ENCODE results near the gene PDE4D.
"Not testable (repeated sequence)": the region's sequence is repeated elsewhere in the genome, so short reads cannot be mapped to it uniquely, and the experiment has no call there.

The PDE4D gene

GRCh38 chr5:59458321-59458720 is 435.2 kb downstream of the PDE4D start:
- DNase-seq = no peak

- DNase-seq = no peak
Measured at GRCh38 chr5:59449905-59450644, 443.5 kb downstream of the PDE4D start.

- no peak for DNase-seq
Measured at GRCh38 chr5:59446356-59446755, 447.2 kb downstream of the PDE4D start.

DNA sequence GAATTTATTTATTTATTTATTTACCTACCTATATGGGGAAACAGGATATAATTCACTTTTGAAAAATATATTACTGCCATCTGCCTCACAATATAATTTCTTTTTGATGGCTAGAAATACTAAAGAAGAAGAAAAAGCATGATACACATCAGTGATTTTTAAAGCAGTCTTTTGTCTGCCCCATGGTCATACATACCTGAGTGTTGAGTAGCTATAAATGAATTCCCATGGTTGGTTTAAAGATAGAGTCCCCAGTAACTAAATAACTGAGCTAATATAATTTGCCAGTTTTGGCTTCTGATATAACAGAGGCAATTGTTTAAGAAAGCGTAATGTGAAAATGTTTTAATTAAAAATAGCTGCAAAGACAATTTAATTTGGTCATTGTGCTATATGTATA is 447.8 kb downstream of the PDE4D start:
- DNase-seq = no peak

DNA sequence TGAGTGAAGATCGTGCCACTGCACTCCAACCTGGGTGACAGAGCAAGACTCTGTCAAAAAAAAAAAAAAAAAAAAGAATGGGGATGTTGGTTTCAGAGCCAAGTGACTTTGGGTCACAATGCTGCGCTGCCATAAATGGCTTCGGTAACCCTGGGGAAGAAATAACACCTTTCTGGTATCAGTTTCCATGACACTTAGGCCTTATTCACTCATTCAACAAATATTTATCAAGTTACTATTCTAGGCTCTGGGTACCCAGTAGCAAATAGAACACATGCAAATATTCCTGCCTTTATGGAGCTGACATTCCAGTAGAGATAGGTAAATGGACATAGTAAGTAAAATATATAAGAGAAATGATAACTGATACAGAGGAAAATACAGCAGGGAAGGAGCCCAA is 454.2 kb downstream of the PDE4D start:
- no peak for DNase-seq

DNA sequence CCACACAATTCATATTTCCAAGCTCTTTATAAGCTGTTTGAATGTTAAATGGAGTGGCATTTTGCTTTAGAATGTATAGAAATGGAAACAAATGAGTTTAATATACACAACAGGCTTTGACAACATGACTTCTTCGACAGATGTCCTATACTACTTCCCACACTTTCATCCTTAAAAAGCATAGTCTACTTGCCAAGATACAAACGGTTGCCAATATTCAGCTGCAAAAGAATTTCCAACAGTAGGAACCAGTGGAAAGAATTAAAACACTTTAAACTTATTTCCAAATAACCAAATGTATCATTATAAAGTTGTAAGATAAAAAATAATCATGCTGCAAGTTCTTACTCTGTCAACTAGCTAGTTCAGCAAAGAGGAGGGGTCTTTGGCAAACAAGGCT is 456.4 kb downstream of the PDE4D start:
- no peak for DNase-seq

DNA sequence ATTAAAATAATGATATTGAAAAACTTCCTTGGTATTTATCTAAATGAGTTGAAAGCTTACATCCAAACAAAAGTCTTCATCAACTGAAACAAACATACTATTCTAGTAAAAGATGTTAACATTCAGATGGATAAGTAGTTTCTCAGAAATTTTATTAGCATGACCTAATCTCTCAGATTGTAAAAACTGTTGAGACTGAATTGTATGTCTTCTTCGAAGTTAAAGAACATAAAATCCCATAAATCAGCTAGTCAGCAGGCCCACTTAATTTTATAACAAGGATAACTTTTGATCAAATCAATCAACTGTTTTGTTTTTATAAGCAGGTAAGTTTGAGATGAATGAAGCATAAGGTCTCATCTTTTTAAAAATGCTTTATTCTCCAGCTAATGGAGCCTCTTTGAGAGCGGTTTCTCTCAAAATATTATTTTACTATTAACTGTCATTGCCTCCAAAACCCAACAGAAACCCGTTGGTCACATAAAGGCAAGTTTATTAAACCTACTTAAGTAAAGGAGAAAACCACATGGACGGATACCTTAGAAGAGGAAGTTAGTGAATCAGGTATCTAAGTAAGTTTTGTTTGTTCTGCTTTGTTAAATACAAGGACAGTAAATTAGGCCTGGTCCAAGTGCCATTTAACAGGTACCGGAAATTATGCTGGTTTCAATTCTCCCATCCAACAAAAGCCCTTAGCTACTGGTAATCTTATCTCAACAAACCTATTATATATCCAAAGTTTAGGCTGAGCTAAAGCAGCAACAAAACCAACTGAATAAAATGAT is 457.0 kb downstream of the PDE4D start:
- DNase-seq = no peak

GRCh38 chr5:59433174-59433573 is 460.4 kb downstream of the PDE4D start:
- DNase-seq = no peak

GRCh38 chr5:59430066-59430685 is 463.4 kb downstream of the PDE4D start:
- DNase-seq = no peak

- DNase-seq = no peak
Measured at GRCh38 chr5:59428391-59428790, 465.1 kb downstream of the PDE4D start.

GRCh38 chr5:59424515-59424914 is 469.0 kb downstream of the PDE4D start:
- no peak for DNase-seq

GRCh38 chr5:59423021-59423420 is 470.5 kb downstream of the PDE4D start:
- peak; percentile 63 for DNase-seq

GRCh38 chr5:59421986-59422941 is 471.3 kb downstream of the PDE4D start:
- DNase-seq = peak; percentile 16

- no peak for DNase-seq
Measured at GRCh38 chr5:59420596-59420995, 472.9 kb downstream of the PDE4D start.

DNA sequence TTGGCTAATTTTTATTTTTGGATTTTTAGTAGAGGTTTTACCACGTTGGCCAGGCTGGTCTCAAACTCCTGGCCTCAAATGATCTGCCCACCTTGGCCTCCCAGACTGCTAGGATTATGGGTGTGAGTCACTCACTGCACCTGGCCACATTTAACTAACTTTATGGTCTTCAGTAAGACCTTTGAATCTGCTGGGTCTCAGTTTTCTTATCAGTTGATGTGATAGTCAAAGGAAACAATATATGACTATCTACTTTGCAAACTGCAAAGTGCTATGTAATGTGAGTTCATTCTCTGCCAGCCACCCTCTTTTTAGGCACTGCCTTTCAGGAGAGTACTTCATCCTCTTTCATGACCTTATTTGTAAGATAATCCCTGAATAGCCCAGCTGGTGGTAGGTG is 474.7 kb downstream of the PDE4D start:
- no peak for DNase-seq

DNA sequence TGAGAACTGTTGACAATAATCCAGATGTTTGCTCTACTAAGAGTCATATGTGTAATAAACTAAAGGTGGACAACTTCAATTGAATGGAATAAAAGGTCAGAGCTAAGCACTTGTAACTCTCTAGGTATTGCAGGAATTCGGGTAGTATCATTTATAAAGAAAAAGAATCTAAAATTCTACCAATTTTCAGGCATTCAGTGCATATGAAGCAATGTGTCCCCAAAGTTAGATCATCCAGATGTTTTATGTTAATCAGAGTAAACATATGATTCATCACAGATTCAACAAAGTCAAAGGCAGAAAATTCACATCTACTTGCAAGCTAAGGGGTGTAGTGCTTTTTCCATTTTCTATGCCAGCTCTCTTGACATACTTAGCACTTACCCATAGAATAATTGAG is 477.1 kb downstream of the PDE4D start:
- DNase-seq = peak; percentile 2

GRCh38 chr5:59416026-59416425 is 477.5 kb downstream of the PDE4D start:
- no peak for DNase-seq

- no peak for DNase-seq
Measured at GRCh38 chr5:59412428-59412827, 481.1 kb downstream of the PDE4D start.

GRCh38 chr5:59408997-59409396 is 484.5 kb downstream of the PDE4D start:
- DNase-seq = not testable (repeated sequence)

DNA sequence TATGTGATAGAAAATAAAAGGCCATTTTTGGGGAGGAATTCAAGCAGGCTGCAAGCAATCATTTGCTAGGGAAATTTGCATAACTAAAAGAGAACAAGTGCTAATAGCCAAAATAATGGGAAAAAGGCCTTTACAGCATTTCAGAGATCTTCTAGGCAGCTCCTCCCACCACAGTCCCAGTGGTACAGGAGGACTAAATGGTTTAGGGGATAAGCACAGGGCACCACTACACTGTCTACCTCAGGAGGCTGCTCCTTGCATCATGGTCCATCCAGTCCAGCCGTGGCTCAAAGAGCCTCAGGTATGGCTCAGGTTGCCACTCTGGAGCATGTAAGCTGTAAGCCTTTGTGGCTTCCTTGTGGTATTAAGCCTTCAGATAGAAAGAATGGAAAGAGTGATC is 485.6 kb downstream of the PDE4D start:
- DNase-seq = no peak

- no peak for DNase-seq
Measured at GRCh38 chr5:59401637-59402036, 491.9 kb downstream of the PDE4D start.

GRCh38 chr5:59394956-59395355 is 498.6 kb downstream of the PDE4D start:
- not testable (repeated sequence) for DNase-seq
